WTC11 (cell line): ENCODE results near the gene SP3. TPM values are rescaled to one million over a fixed set of nuclear protein-coding genes. Genes with fewer than 3 reads are reported as not detected.

Source experiments
- ATAC-seq: fragments of 200-7000 bp; cut with Tn5 transposase; 2 replicates; pipeline ENCODE4 v1.10.0; 2021; ENCODE audit warnings: mild to moderate bottlenecking, moderate library complexity
- CTCF ChIA-PET: fragments of 300-600 bp; sonication (Branson Sonifier 250); formaldehyde crosslinking; loops from one replicate; lab custom pipeline; 2021; ENCODE audit warnings: antibody characterized with exemption; lab: Charles Lee
- POLR2A ChIA-PET: fragments of 350-600 bp; sonication (Branson Sonifier 250); formaldehyde crosslinking; loops from one replicate; lab custom pipeline; 2021; ENCODE audit warnings: antibody characterized with exemption; lab: Charles Lee
- DNase-seq: peaks from one replicate; pipeline ENCODE4 v3.0.0; 2021; ENCODE audit warnings: low spot score
- H3K27ac Mint-ChIP-seq: 2 replicates; pipeline ENCODE4 v1.8.0; 2021; ENCODE audit warnings: mixed read lengths
- H3K27me3 Mint-ChIP-seq: 2 replicates; pipeline ENCODE4 v1.8.0; 2021; ENCODE audit warnings: low read depth, mild to moderate bottlenecking, moderate library complexity, mixed read lengths
- H3K36me3 Mint-ChIP-seq: 2 replicates; pipeline ENCODE4 v1.8.0; 2021; ENCODE audit warnings: mixed read lengths
- H3K4me1 Mint-ChIP-seq: 2 replicates; pipeline ENCODE4 v1.8.0; 2022; ENCODE audit warnings: mixed read lengths
- H3K4me3 Mint-ChIP-seq: 2 replicates; pipeline ENCODE4 v1.8.0; 2021; ENCODE audit warnings: mild to moderate bottlenecking, moderate library complexity, mixed read lengths
- H3K9me3 Mint-ChIP-seq: 2 replicates; pipeline ENCODE4 v1.8.0; 2021; ENCODE audit warnings: mixed read lengths
- ELF4 ChIP-seq: sonication (generic); formaldehyde crosslinking; IDR thresholded peaks from 2 replicates; pipeline ENCODE4 v1.8.1; 2022; ENCODE audit warnings: low read depth, mild to moderate bottlenecking, moderate library complexity, missing genetic modification reagents
- ESRRA ChIP-seq: sonication (generic); formaldehyde crosslinking; IDR thresholded peaks from 2 replicates; pipeline ENCODE4 v1.8.1; 2022; ENCODE audit warnings: mild to moderate bottlenecking, missing genetic modification reagents, borderline replicate concordance
- ETV6 ChIP-seq: sonication (generic); formaldehyde crosslinking; IDR thresholded peaks from 2 replicates; pipeline ENCODE4 v1.8.1; 2022; ENCODE audit warnings: mild to moderate bottlenecking, missing genetic modification reagents
- KAT7 ChIP-seq: sonication (generic); formaldehyde crosslinking; IDR thresholded peaks from 2 replicates; pipeline ENCODE4 v1.8.1; 2023; ENCODE audit warnings: missing genetic modification reagents, mild to moderate bottlenecking, borderline replicate concordance
- MYBL2 ChIP-seq: sonication (generic); formaldehyde crosslinking; IDR thresholded peaks from 2 replicates; pipeline ENCODE4 v1.8.1; 2023; ENCODE audit warnings: mild to moderate bottlenecking, moderate library complexity, missing genetic modification reagents
- NFATC4 ChIP-seq: fragments of 250-450 bp; sonication (Bioruptor Pico); IDR thresholded peaks from 2 replicates; pipeline ENCODE4 v1.9.0; 2021; ENCODE audit warnings: mild to moderate bottlenecking
- NR2C2 ChIP-seq: sonication (generic); formaldehyde crosslinking; IDR thresholded peaks from 2 replicates; pipeline ENCODE4 v1.8.0; 2022; ENCODE audit warnings: mild to moderate bottlenecking, missing genetic modification reagents
- NR3C1 ChIP-seq: sonication (generic); formaldehyde crosslinking; conservative IDR thresholded peaks from 2 replicates; pipeline ENCODE4 v1.8.1; 2023; ENCODE audit warnings: low read depth, mild to moderate bottlenecking, missing genetic modification reagents
- RORB ChIP-seq: fragments of 250-450 bp; sonication (Bioruptor Pico); IDR thresholded peaks from 2 replicates; pipeline ENCODE4 v1.9.0; 2021; ENCODE audit warnings: mild to moderate bottlenecking
- SOX15 ChIP-seq: fragments of 250-450 bp; sonication (Bioruptor Pico); IDR thresholded peaks from 2 replicates; pipeline ENCODE4 v1.9.0; 2021; ENCODE audit warnings: mild to moderate bottlenecking
- TEAD1 ChIP-seq: sonication (generic); formaldehyde crosslinking; IDR thresholded peaks from 2 replicates; pipeline ENCODE4 v1.8.0; 2022; ENCODE audit warnings: mild to moderate bottlenecking, missing genetic modification reagents
- ZBTB21 ChIP-seq: sonication (generic); formaldehyde crosslinking; IDR thresholded peaks from 2 replicates; pipeline ENCODE4 v1.8.1; 2023; ENCODE audit warnings: mild to moderate bottlenecking, missing genetic modification reagents, borderline replicate concordance
- ZNF121 ChIP-seq: sonication (generic); formaldehyde crosslinking; IDR thresholded peaks from 2 replicates; pipeline ENCODE4 v1.8.0; 2023; ENCODE audit warnings: missing genetic modification reagents
- ZNF317 ChIP-seq: sonication (generic); formaldehyde crosslinking; IDR thresholded peaks from 2 replicates; pipeline ENCODE4 v1.8.1; 2023; ENCODE audit warnings: low read depth, mild to moderate bottlenecking, moderate library complexity, missing genetic modification reagents, borderline replicate concordance
- ZNF671 ChIP-seq: fragments of 250-450 bp; sonication (Bioruptor Pico); IDR thresholded peaks from 2 replicates; pipeline ENCODE4 v1.8.0; 2021; ENCODE audit warnings: mild to moderate bottlenecking
- total RNA-seq: library from RNA; stranded (reverse); gene quantifications from 3 replicates; pipeline ENCODE4 v1.2.3, GENCODE V29; 2021
- TF ChIP-seq, protein P1 (sequence below): sonication (generic); formaldehyde crosslinking; IDR thresholded peaks from 2 replicates; pipeline ENCODE4 v1.8.1; 2023; ENCODE audit warnings: mild to moderate bottlenecking, missing genetic modification reagents, moderate library complexity
- TF ChIP-seq, protein P2 (sequence below): sonication (generic); formaldehyde crosslinking; IDR thresholded peaks from 2 replicates; pipeline ENCODE4 v1.8.0; 2022; ENCODE audit warnings: mild to moderate bottlenecking, missing genetic modification reagents
- TF ChIP-seq, protein P3 (sequence below): sonication (generic); formaldehyde crosslinking; IDR thresholded peaks from 2 replicates; pipeline ENCODE4 v1.8.0; 2022; ENCODE audit warnings: mild to moderate bottlenecking, missing genetic modification reagents
- TF ChIP-seq, protein P4 (sequence below): sonication (generic); formaldehyde crosslinking; IDR thresholded peaks from 2 replicates; pipeline ENCODE4 v1.8.0; 2023; ENCODE audit warnings: missing genetic modification reagents, mild to moderate bottlenecking, borderline replicate concordance
- TF ChIP-seq, protein P5 (sequence below): fragments of 200-600 bp; IDR thresholded peaks from 2 replicates; pipeline ENCODE4 v1.8.0; 2022; ENCODE audit warnings: antibody characterized with exemption
- TF ChIP-seq, protein P6 (sequence below): sonication (generic); formaldehyde crosslinking; IDR thresholded peaks from 2 replicates; pipeline ENCODE4 v1.8.1; 2023; ENCODE audit warnings: mild to moderate bottlenecking, moderate library complexity, missing genetic modification reagents
- TF ChIP-seq, protein P7 (sequence below): fragments of 250-450 bp; sonication (Bioruptor Pico); conservative IDR thresholded peaks from 2 replicates; pipeline ENCODE4 v1.9.0; 2021; ENCODE audit warnings: mild to moderate bottlenecking

SP3 gene
- total RNA-seq, 1 experiment from 2014 or later = 88.5 TPM

DNA sequence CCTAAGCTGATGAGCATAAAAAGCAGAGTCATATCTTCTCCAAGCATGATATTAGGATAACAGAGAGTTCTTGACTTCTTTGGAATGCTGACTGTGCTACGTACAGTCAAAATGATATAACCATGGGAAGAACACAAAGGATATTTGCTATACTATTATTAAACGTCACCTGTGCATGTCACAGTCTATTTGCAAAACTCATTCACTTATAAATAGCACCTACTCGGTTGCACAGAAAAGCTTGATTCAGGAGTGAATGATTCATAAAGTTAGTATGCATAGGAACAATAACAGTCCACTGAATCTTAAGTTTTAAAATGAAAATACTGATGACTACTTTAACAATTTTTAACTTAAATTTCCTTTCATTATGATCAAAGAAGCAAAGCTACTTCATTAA is 83.3 kb downstream of the SP3 start:
- peaks cover 17% of the 10 kb centered on the region for H3K36me3 Mint-ChIP-seq
- CTCF ChIA-PET = no interaction called here
- no peak for DNase-seq
- TF ChIP-seq, protein P1, sequence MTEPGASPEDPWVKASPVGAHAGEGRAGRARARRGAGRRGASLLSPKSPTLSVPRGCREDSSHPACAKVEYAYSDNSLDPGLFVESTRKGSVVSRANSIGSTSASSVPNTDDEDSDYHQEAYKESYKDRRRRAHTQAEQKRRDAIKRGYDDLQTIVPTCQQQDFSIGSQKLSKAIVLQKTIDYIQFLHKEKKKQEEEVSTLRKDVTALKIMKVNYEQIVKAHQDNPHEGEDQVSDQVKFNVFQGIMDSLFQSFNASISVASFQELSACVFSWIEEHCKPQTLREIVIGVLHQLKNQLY (CRISPR knock-in tag) = no peak
- TF ChIP-seq NFATC4 (CRISPR knock-in tag) (no peak), ESRRA (CRISPR knock-in tag) (no peak), ZNF671 (CRISPR knock-in tag) (no peak)
- TF ChIP-seq, protein P2, sequence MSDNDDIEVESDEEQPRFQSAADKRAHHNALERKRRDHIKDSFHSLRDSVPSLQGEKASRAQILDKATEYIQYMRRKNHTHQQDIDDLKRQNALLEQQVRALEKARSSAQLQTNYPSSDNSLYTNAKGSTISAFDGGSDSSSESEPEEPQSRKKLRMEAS (CRISPR knock-in tag) = no peak
- TF ChIP-seq, protein P3, sequence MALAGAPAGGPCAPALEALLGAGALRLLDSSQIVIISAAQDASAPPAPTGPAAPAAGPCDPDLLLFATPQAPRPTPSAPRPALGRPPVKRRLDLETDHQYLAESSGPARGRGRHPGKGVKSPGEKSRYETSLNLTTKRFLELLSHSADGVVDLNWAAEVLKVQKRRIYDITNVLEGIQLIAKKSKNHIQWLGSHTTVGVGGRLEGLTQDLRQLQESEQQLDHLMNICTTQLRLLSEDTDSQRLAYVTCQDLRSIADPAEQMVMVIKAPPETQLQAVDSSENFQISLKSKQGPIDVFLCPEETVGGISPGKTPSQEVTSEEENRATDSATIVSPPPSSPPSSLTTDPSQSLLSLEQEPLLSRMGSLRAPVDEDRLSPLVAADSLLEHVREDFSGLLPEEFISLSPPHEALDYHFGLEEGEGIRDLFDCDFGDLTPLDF = no peak
- TF ChIP-seq, all 79 proteins: peak for 0
- Mint-ChIP-seq H3K9me3 (peaks cover 22% of the 10 kb centered on the region), H3K27ac (no peak overlapping the region), H3K4me1 (no peaks in the 10 kb centered on the region), H3K4me3 (no peak overlapping the region), H3K27me3 (no peaks in the 10 kb centered on the region)
- POLR2A ChIA-PET = no interaction called here
- ATAC-seq = no peak

DNA sequence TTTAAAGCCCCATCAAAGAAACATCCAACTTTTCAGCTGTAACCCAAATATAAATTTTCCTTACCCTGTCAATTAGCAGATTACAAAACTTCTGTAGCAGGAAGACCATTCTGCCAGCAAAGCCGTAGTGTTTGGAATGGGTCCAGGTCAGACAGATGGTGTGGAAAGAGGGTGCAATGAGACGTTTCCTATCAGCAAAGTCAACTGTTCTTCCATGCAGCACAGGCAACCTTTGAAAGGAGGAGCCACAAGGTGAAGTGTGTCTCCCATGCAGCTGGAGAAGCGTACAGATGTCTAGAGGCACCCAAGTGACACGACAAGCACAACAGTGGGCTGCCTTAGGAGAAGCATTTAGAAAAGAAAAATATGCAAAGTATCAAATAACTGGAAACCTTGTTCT is 83.7 kb downstream of the SP3 start:
- Mint-ChIP-seq H3K27ac (no peak overlapping the region), H3K9me3 (peaks cover 18% of the 10 kb centered on the region), H3K4me1 (no peaks in the 10 kb centered on the region), H3K36me3 (peaks cover 13% of the 10 kb centered on the region), H3K4me3 (no peak overlapping the region), H3K27me3 (no peaks in the 10 kb centered on the region)
- ATAC-seq (no peak), DNase-seq (no peak)
- CTCF ChIA-PET = no interaction called here
- POLR2A ChIA-PET = no interaction called here
- TF ChIP-seq, protein P4, sequence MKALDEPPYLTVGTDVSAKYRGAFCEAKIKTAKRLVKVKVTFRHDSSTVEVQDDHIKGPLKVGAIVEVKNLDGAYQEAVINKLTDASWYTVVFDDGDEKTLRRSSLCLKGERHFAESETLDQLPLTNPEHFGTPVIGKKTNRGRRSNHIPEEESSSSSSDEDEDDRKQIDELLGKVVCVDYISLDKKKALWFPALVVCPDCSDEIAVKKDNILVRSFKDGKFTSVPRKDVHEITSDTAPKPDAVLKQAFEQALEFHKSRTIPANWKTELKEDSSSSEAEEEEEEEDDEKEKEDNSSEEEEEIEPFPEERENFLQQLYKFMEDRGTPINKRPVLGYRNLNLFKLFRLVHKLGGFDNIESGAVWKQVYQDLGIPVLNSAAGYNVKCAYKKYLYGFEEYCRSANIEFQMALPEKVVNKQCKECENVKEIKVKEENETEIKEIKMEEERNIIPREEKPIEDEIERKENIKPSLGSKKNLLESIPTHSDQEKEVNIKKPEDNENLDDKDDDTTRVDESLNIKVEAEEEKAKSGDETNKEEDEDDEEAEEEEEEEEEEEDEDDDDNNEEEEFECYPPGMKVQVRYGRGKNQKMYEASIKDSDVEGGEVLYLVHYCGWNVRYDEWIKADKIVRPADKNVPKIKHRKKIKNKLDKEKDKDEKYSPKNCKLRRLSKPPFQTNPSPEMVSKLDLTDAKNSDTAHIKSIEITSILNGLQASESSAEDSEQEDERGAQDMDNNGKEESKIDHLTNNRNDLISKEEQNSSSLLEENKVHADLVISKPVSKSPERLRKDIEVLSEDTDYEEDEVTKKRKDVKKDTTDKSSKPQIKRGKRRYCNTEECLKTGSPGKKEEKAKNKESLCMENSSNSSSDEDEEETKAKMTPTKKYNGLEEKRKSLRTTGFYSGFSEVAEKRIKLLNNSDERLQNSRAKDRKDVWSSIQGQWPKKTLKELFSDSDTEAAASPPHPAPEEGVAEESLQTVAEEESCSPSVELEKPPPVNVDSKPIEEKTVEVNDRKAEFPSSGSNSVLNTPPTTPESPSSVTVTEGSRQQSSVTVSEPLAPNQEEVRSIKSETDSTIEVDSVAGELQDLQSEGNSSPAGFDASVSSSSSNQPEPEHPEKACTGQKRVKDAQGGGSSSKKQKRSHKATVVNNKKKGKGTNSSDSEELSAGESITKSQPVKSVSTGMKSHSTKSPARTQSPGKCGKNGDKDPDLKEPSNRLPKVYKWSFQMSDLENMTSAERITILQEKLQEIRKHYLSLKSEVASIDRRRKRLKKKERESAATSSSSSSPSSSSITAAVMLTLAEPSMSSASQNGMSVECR (CRISPR knock-in tag) = no peak
- TF ChIP-seq NR2C2 (CRISPR knock-in tag) (no peak), NR3C1 (CRISPR knock-in tag) (no peak), ETV6 (no peak), ZNF121 (CRISPR knock-in tag) (no peak), SOX15 (CRISPR knock-in tag) (no peak), ZNF317 (CRISPR knock-in tag) (no peak), TEAD1 (CRISPR knock-in tag) (no peak), RORB (CRISPR knock-in tag) (no peak), ZBTB21 (no peak), MYBL2 (no peak), KAT7 (no peak), ELF4 (CRISPR knock-in tag) (no peak)
- TF ChIP-seq, protein P5, sequence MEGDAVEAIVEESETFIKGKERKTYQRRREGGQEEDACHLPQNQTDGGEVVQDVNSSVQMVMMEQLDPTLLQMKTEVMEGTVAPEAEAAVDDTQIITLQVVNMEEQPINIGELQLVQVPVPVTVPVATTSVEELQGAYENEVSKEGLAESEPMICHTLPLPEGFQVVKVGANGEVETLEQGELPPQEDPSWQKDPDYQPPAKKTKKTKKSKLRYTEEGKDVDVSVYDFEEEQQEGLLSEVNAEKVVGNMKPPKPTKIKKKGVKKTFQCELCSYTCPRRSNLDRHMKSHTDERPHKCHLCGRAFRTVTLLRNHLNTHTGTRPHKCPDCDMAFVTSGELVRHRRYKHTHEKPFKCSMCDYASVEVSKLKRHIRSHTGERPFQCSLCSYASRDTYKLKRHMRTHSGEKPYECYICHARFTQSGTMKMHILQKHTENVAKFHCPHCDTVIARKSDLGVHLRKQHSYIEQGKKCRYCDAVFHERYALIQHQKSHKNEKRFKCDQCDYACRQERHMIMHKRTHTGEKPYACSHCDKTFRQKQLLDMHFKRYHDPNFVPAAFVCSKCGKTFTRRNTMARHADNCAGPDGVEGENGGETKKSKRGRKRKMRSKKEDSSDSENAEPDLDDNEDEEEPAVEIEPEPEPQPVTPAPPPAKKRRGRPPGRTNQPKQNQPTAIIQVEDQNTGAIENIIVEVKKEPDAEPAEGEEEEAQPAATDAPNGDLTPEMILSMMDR = no peak
- TF ChIP-seq, protein P6, sequence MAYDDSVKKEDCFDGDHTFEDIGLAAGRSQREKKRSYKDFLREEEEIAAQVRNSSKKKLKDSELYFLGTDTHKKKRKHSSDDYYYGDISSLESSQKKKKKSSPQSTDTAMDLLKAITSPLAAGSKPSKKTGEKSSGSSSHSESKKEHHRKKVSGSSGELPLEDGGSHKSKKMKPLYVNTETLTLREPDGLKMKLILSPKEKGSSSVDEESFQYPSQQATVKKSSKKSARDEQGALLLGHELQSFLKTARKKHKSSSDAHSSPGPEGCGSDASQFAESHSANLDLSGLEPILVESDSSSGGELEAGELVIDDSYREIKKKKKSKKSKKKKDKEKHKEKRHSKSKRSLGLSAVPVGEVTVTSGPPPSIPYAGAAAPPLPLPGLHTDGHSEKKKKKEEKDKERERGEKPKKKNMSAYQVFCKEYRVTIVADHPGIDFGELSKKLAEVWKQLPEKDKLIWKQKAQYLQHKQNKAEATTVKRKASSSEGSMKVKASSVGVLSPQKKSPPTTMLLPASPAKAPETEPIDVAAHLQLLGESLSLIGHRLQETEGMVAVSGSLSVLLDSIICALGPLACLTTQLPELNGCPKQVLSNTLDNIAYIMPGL (CRISPR knock-in tag) = no peak
- TF ChIP-seq, protein P7, sequence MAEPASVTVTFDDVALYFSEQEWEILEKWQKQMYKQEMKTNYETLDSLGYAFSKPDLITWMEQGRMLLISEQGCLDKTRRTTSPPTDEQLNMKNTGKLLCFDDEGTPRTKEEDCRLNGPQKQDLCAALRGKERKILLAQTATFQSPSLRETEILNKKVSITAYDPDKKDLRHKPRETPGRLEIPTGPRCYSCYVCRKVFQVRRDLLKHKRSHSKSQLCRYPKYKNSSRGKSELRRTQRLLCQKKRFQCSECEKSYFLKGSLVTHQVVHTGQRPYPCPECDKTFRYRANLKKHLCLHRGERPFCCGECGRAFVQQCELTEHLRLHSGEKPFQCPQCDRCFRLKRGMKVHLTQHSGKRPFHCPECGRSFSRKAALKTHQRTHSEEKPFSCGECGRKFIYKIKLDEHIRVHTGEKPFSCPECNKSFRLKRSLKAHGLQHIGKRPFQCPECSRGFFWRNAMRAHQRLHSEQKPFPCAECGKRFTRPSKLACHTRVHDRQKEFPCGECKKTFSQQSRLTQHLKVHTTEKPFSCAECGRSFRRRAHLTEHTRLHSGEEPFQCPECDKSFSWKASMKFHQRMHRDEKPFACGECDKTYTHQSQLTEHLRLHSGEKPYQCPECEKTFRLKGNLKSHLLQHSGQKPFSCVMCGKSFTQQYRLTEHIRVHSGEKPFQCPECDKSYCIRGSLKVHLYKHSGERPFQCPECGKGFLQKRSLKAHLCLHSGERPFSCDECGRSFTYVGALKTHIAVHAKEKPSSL (CRISPR knock-in tag) = no peak
